IMR-90 (cell line): ENCODE data around the gene HOXA5.

ENCODE experiments used
- BHLHE40 ChIP-seq: fragments of 150-350 bp; IDR thresholded peaks from 2 replicates; pipeline ENCODE4 v1.6.1; 2016; ENCODE audit warnings: mild to moderate bottlenecking, low read depth, low read length
- CEBPB ChIP-seq: IDR thresholded peaks from 2 replicates; pipeline ENCODE4 v1.6.1; 2012; ENCODE audit warnings: low read depth, low read length, improper control_type of control experiment
- CHD1 ChIP-seq: IDR thresholded peaks from 2 replicates; pipeline ENCODE4 v1.6.1; 2012; ENCODE audit warnings: low read depth, low read length, improper control_type of control experiment
- CTCF ChIP-seq: conservative IDR thresholded peaks from 2 replicates; pipeline ENCODE4 v1.5.1; 2012; ENCODE audit warnings: mild to moderate bottlenecking, low read depth, low read length, improper control_type of control experiment
- ELK1 ChIP-seq: fragments of 150-350 bp; IDR thresholded peaks from 2 replicates; pipeline ENCODE4 v1.6.1; 2016; ENCODE audit warnings: low read depth, mild to moderate bottlenecking, low read length, moderate library complexity, borderline replicate concordance
- MAFK ChIP-seq: IDR thresholded peaks from 2 replicates; pipeline ENCODE4 v1.6.1; 2012; ENCODE audit warnings: low read depth, low read length, improper control_type of control experiment
- MAZ ChIP-seq: IDR thresholded peaks from 2 replicates; pipeline ENCODE4 v1.6.1; 2012; ENCODE audit warnings: low read depth, mild to moderate bottlenecking, low read length, improper control_type of control experiment, moderate library complexity, borderline replicate concordance
- MXI1 ChIP-seq: IDR thresholded peaks from 2 replicates; pipeline ENCODE4 v1.6.1; 2012; ENCODE audit warnings: low read depth, mild to moderate bottlenecking, low read length, moderate library complexity, borderline replicate concordance
- NFE2L2 ChIP-seq: fragments of 150-350 bp; IDR thresholded peaks from 2 replicates; pipeline ENCODE4 v1.6.1; 2016; ENCODE audit warnings: low read depth, mild to moderate bottlenecking, low read length
- POLR2A ChIP-seq: IDR thresholded peaks from 2 replicates; pipeline ENCODE4 v1.6.1; 2012; ENCODE audit warnings: mild to moderate bottlenecking, low read depth, low read length
- RAD21 ChIP-seq: IDR thresholded peaks from 2 replicates; pipeline ENCODE4 v1.6.1; 2012; ENCODE audit warnings: low read length, improper control_type of control experiment
- RCOR1 ChIP-seq: IDR thresholded peaks from 2 replicates; pipeline ENCODE4 v1.6.1; 2012; ENCODE audit warnings: mild to moderate bottlenecking, low read length, improper control_type of control experiment; ENCODE audit not compliant: insufficient replicate concordance
- RFX5 ChIP-seq: IDR thresholded peaks from 2 replicates; pipeline ENCODE4 v1.8.0; 2012; ENCODE audit warnings: low read depth, mild to moderate bottlenecking, low read length, moderate library complexity
- SMC3 ChIP-seq: fragments of 150-350 bp; IDR thresholded peaks from 2 replicates; pipeline ENCODE4 v1.6.1; 2016; ENCODE audit warnings: low read depth, mild to moderate bottlenecking, antibody characterized with exemption, low read length, moderate library complexity

GRCh38 chr7:27131390-27131819 is 12.1 kb downstream of the HOXA5 start:
- TF ChIP-seq ELK1 = no peak
- no peak for TF ChIP-seq CTCF
- TF ChIP-seq POLR2A = no peak
- TF ChIP-seq MAZ = no peak
- TF ChIP-seq SMC3 = no peak
- no peak for TF ChIP-seq RCOR1
- no peak for TF ChIP-seq NFE2L2
- no peak for TF ChIP-seq CEBPB
- TF ChIP-seq MAFK = no peak
- no peak for TF ChIP-seq RFX5
- TF ChIP-seq CHD1 = no peak
- no peak for TF ChIP-seq MXI1
- no peak for TF ChIP-seq BHLHE40
- TF ChIP-seq RAD21 = no peak
